Esophagus muscularis mucosa (tissue), 4 donors: ENCODE measurements around the gene CMTR1. TPM values are rescaled to one million over a fixed set of nuclear protein-coding genes. Genes with fewer than 3 reads are reported as not detected.

ENCODE experiments used
- DNase-seq: peaks from one replicate; pipeline ENCODE4 v3.0.0-alpha.2; 2017; ENCODE audit errors: extremely low spot score
- H3K27ac ChIP-seq, 4 donors: fragments of 200-600 bp; sonication (generic); replicated peaks in 1 of 4; 1 replicate in 3 of 4; 2 replicates in 1 of 4; pipeline ENCODE4 v1.5.1; 2016 to 2019; ENCODE audit warnings: mild to moderate bottlenecking in 1 of 4
- H3K27me3 ChIP-seq, 4 donors: fragments of 200-600 bp; sonication (generic); one replicate each; pipeline versions ENCODE4 v1.5.1 to v1.6.0; 2016 to 2019
- H3K36me3 ChIP-seq, 4 donors: fragments of 200-600 bp; sonication (generic); one replicate each; pipeline ENCODE4 v1.5.1; 2016 to 2019
- H3K4me1 ChIP-seq, 4 donors: fragments of 200-600 bp; sonication (generic); one replicate each; pipeline ENCODE4 v1.5.1; 2016 to 2019
- H3K4me3 ChIP-seq, 4 donors: fragments of 200-600 bp; sonication (generic); 1 replicate in 2 of 4; 2 replicates in 2 of 4; pipeline ENCODE4 v1.5.1; 2016 to 2019; ENCODE audit warnings: mild to moderate bottlenecking in 4 of 4, moderate library complexity in 1 of 4
- H3K9me3 ChIP-seq, 4 donors: fragments of 200-600 bp; sonication (generic); 1 replicate in 3 of 4; 2 replicates in 1 of 4; pipeline ENCODE4 v1.5.1; 2016 to 2019
- CTCF ChIP-seq, 3 experiments: fragments of 200-600 bp in 2 of 3; fragments of 450-650 bp in 1 of 3; sonication (generic) in 2 of 3; IDR thresholded peaks; one replicate each; pipeline ENCODE4 v1.5.1; 2017 to 2019; ENCODE audit warnings: antibody characterized with exemption in 3 of 3, mild to moderate bottlenecking in 2 of 3, moderate library complexity in 1 of 3
- EP300 ChIP-seq: sonication (generic); formaldehyde crosslinking; IDR thresholded peaks from one replicate; pipeline ENCODE4 v1.6.1; 2017; ENCODE audit warnings: antibody characterized with exemption
- POLR2A ChIP-seq: fragments of 450-650 bp; IDR thresholded peaks from one replicate; pipeline ENCODE4 v1.6.1; 2017; ENCODE audit warnings: antibody characterized with exemption, moderate library complexity, mild to moderate bottlenecking, low read depth
- POLR2AphosphoS5 ChIP-seq, 2 donors: sonication (generic); formaldehyde crosslinking; IDR thresholded peaks; one replicate each; pipeline ENCODE4 v1.6.1; 2017; ENCODE audit warnings: antibody characterized with exemption in 2 of 2
- WGBS: methylation state at CpG from one replicate; pipeline ENCODE4 v1.1.5; 2018; 5-methylcytosine and 5-hydroxymethylcytosine counted together
- intact Hi-C: fragments of 100-400 bp; cut with DNase I; formaldehyde crosslinking; loops from one replicate; pipeline ENCODE4 v1.15.1; 2023
- total RNA-seq, 4 donors: library from RNA; depleted of rRNA; stranded (reverse); fragments of >200 nt; gene quantifications; one replicate each; pipeline versions ENCODE4 v1.1.0 to v1.2.1, GENCODE V29; 2016

CMTR1 gene
- total RNA-seq, 4 donors from 2014 or later, result 32.3 to 44.5 (median 35.9) TPM

- Histone ChIP-seq H3K36me3 (no peaks in the 10 kb centered on the region), H3K4me1 (peaks cover 6 to 15% (median 11%) of the 10 kb centered on the region in 4 donors), H3K4me3 (no peak overlapping the region), H3K27me3 (peaks cover 0 to 24% (median 0%) of the 10 kb centered on the region in 4 donors), H3K9me3 (no peaks in the 10 kb centered on the region), H3K27ac (no peak overlapping the region)
- intact Hi-C loops, result no loop called here
- 44% methylated on average over 7 of the region's 16 CpGs for WGBS
- TF ChIP-seq POLR2AphosphoS5 (IDR thresholded peaks at IDR 0.05) (no peak), POLR2A (no peak), EP300 (no peak), CTCF (IDR thresholded peaks at IDR 0.05) (no peak)
- DNase-seq, result no peak
Observed at GRCh38 chr6:37511910-37512399, 78.9 kb downstream of the CMTR1 start.

GRCh38 chr6:37512400-37513011 lies 79.5 kb downstream of the CMTR1 start:
- WGBS, result 59% methylated on average over 12 of the region's 12 CpGs
- H3K4me3 ChIP-seq, result no peak overlapping the region
- no peaks in the 10 kb centered on the region for H3K9me3 ChIP-seq
- no peaks in the 10 kb centered on the region for H3K36me3 ChIP-seq
- peaks cover 6 to 15% (median 11%) of the 10 kb centered on the region in 4 donors for H3K4me1 ChIP-seq
- intact Hi-C loops, result no loop called here
- peaks cover 0 to 24% (median 0%) of the 10 kb centered on the region in 4 donors for H3K27me3 ChIP-seq
- H3K27ac ChIP-seq, result no peak overlapping the region
- TF ChIP-seq POLR2A (no peak), POLR2AphosphoS5 (IDR thresholded peaks at IDR 0.05) (no peak), EP300 (no peak), CTCF (IDR thresholded peaks at IDR 0.05) (no peak)
- no peak for DNase-seq

GRCh38 chr6:37513155-37513554 lies 80.1 kb downstream of the CMTR1 start:
- Histone ChIP-seq H3K27ac (no peak overlapping the region), H3K4me1 (peaks cover 6 to 15% (median 11%) of the 10 kb centered on the region in 4 donors), H3K27me3 (peaks cover 0 to 24% (median 0%) of the 10 kb centered on the region in 4 donors), H3K36me3 (no peaks in the 10 kb centered on the region), H3K9me3 (no peaks in the 10 kb centered on the region), H3K4me3 (no peak overlapping the region)
- 51% methylated on average over 2 of the region's 9 CpGs for WGBS
- no peak for DNase-seq
- TF ChIP-seq CTCF (IDR thresholded peaks at IDR 0.05) (no peak), EP300 (no peak), POLR2AphosphoS5 (IDR thresholded peaks at IDR 0.05) (no peak), POLR2A (no peak)
- intact Hi-C loops, result no loop called here

- 50% methylated on average over 10 of the region's 10 CpGs for WGBS
- H3K36me3 ChIP-seq, result no peaks in the 10 kb centered on the region
- H3K27ac ChIP-seq, result no peak overlapping the region
- TF ChIP-seq CTCF (IDR thresholded peaks at IDR 0.05), result no peak
- TF ChIP-seq POLR2A, result no peak
- TF ChIP-seq POLR2AphosphoS5 (IDR thresholded peaks at IDR 0.05), result no peak
- no peak for TF ChIP-seq EP300
- DNase-seq, result no peak
- intact Hi-C loops, result no loop called here
- H3K4me1 ChIP-seq, result peaks cover 6 to 15% (median 11%) of the 10 kb centered on the region in 4 donors
- peaks cover 0 to 24% (median 0%) of the 10 kb centered on the region in 4 donors for H3K27me3 ChIP-seq
- no peak overlapping the region for H3K4me3 ChIP-seq
- H3K9me3 ChIP-seq, result no peaks in the 10 kb centered on the region
Observed at GRCh38 chr6:37513576-37513975, 80.6 kb downstream of the CMTR1 start.
